Cortex of kidney (tissue), 1 donor: ENCODE results near the gene COQ3.

Experiments
- DNase-seq: peaks from one replicate; lab custom pipeline; 2025; lab: John Stamatoyannopoulos, UW

COQ3 gene

DNA sequence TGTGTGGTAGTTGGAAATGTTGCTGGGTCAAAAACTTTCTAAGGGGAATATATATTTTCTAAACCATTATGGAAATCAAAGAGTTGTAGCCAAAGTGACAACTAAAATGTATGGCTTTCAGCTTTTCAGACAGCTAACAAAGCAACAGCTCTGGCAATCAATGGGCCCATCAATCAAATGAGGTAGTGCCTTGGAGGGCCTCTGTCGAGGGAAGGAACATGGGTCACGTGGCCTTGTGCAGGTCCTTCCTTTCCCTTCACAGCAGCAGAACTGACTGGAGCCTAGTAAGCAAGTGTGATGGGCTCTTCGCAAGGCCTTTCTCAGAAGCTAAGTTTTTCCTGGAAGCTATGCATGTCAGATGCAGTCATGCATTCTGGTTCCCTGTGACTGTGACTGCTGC lies 62.5 kb downstream of the COQ3 start:
- no peak for DNase-seq

DNA sequence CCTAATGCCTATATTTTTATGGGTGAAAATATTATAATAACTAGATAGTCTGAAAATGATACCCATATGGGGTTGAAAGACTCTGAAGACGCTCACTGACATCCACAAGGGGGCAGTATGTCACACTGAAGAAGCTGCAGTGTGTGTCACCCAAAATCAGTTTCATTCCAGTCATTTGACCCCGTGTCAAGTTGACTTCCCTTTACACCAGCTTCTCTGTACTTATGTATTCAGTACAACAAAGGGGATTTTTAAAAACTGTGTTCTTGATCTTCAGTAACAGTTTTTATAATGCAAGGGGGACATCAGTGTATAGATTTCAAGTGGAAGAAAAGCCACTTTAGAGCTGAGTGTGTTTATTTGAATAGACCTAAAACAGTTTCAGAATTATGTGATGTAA lies 63.8 kb downstream of the COQ3 start:
- no peak for DNase-seq

DNA sequence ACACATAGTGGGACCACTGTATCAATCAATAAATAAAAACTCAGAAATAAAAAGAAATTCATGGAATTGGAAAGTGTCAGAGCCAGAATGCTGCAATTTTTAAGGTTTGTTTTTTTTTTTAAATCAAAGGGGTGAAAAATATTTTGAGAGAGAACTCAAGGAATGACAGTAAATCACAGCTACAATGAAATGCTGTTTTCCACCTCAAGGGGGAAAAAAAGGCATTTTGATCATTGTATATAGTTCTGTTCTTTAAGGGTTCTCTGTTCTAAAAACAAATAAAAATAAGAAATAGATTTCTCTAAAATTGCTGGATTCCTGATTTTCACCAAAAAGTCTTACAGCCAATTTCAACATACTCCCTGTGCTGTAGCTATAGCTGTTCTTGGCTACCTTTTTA lies 69.0 kb downstream of the COQ3 start:
- no peak for DNase-seq
